ENCODE data around the gene UBTD2. TPM values are rescaled to one million over a fixed set of nuclear protein-coding genes. Genes with fewer than 3 reads are reported as not detected.

The UBTD2 gene
- polyA plus RNA-seq, 1 donor (not counting 4 experiments of a cell fraction or from before 2014, with no cell fraction given) = 16.2 TPM

- TF ChIP-seq EZH2 (IDR thresholded peaks at IDR 0.05; ENCODE audit: low read length) = no peak
- no peak for TF ChIP-seq CTCF (optimal IDR thresholded peaks at IDR 0.05 in 1 of 3, IDR thresholded peaks at IDR 0.05 in 1 of 3, conservative IDR thresholded peaks at IDR 0.05 in 1 of 3; ENCODE audit: extremely low read depth in 1 of 3, insufficient read depth in 2 of 3, low read length in 3 of 3)
- H3K9ac ChIP-seq (ENCODE audit: control insufficient read depth, extremely low read depth, insufficient read depth, low read length) = no peak overlapping the region
- FAIRE-seq = no peak
- H4K20me1 ChIP-seq (ENCODE audit: control insufficient read depth, extremely low read depth, insufficient read depth, low read length) = no peaks in the 10 kb centered on the region
- no peak overlapping the region for H3K27ac ChIP-seq (ENCODE audit: control insufficient read depth, insufficient read depth, low read length)
- no peak for DNase-seq (ENCODE audit: low read depth, low spot score)
- no peaks in the 10 kb centered on the region for H3K9me3 ChIP-seq (ENCODE audit: control insufficient read depth, low read depth, low read length)
- no peaks in the 10 kb centered on the region for H3K9me1 ChIP-seq (ENCODE audit: control insufficient read depth, extremely low read depth, insufficient read depth, low read length)
- H3K4me1 ChIP-seq (ENCODE audit: control insufficient read depth, extremely low read depth, insufficient read depth, low read length) = no peaks in the 10 kb centered on the region
- no peak overlapping the region for H2AFZ ChIP-seq (ENCODE audit: control insufficient read depth, low read length)
- no peaks in the 10 kb centered on the region for H3K27me3 ChIP-seq (ENCODE audit: control insufficient read depth, extremely low read depth, insufficient read depth, low read length)
- peaks cover 4% of the 10 kb centered on the region for H3K79me2 ChIP-seq (ENCODE audit: control insufficient read depth, insufficient read depth, low read length)
- no peak overlapping the region for H3K4me2 ChIP-seq (ENCODE audit: control insufficient read depth, extremely low read depth, insufficient read depth, low read depth, low read length)
- dilution Hi-C loops (cut with MboI; ENCODE audit: extremely low pct_ligation_motif_present, low sequenced_read_pairs) = no loop called here
- no peak overlapping the region for H3K4me3 ChIP-seq (ENCODE audit: control insufficient read depth in 2 of 3, extremely low read depth in 1 of 3, insufficient read depth in 2 of 3, low read depth in 1 of 3, low read length in 3 of 3)
- peaks cover 0 to 2% of the 10 kb centered on the region in 2 experiments for H3K36me3 ChIP-seq (ENCODE audit: control insufficient read depth in 2 of 2, extremely low read depth in 1 of 2, insufficient read depth in 2 of 2, low read length in 2 of 2)
These were observed 59.4 kb downstream of the UBTD2 start for GRCh38 chr5:172223901-172224873.

GRCh38 chr5:172219296-172219695 is 64.3 kb downstream of the UBTD2 start:
- TF ChIP-seq EZH2 (IDR thresholded peaks at IDR 0.05; ENCODE audit: low read length) (no peak), CTCF (optimal IDR thresholded peaks at IDR 0.05 in 1 of 3, IDR thresholded peaks at IDR 0.05 in 1 of 3, conservative IDR thresholded peaks at IDR 0.05 in 1 of 3; ENCODE audit: extremely low read depth in 1 of 3, insufficient read depth in 2 of 3, low read length in 3 of 3) (no peak)
- DNase-seq (ENCODE audit: low read depth, low spot score) = no peak
- Histone ChIP-seq H3K27me3 (ENCODE audit: control insufficient read depth, extremely low read depth, insufficient read depth, low read length) (no peaks in the 10 kb centered on the region), H2AFZ (ENCODE audit: control insufficient read depth, low read length) (no peak overlapping the region), H3K27ac (ENCODE audit: control insufficient read depth, insufficient read depth, low read length) (no peak overlapping the region), H3K36me3 (ENCODE audit: control insufficient read depth in 2 of 2, extremely low read depth in 1 of 2, insufficient read depth in 2 of 2, low read length in 2 of 2) (peaks cover 0 to 3% of the 10 kb centered on the region in 2 experiments), H3K4me2 (ENCODE audit: control insufficient read depth, extremely low read depth, insufficient read depth, low read depth, low read length) (no peak overlapping the region), H3K9me3 (ENCODE audit: control insufficient read depth, low read depth, low read length) (no peaks in the 10 kb centered on the region), H3K4me3 (ENCODE audit: control insufficient read depth in 2 of 3, extremely low read depth in 1 of 3, insufficient read depth in 2 of 3, low read depth in 1 of 3, low read length in 3 of 3) (no peak overlapping the region), H3K4me1 (ENCODE audit: control insufficient read depth, extremely low read depth, insufficient read depth, low read length) (no peaks in the 10 kb centered on the region), H3K79me2 (ENCODE audit: control insufficient read depth, insufficient read depth, low read length) (peaks cover 15% of the 10 kb centered on the region), H3K9ac (ENCODE audit: control insufficient read depth, extremely low read depth, insufficient read depth, low read length) (no peak overlapping the region), H4K20me1 (ENCODE audit: control insufficient read depth, extremely low read depth, insufficient read depth, low read length) (no peaks in the 10 kb centered on the region), H3K9me1 (ENCODE audit: control insufficient read depth, extremely low read depth, insufficient read depth, low read length) (no peaks in the 10 kb centered on the region)
- dilution Hi-C loops (cut with MboI; ENCODE audit: extremely low pct_ligation_motif_present, low sequenced_read_pairs) = no loop called here
- no peak for FAIRE-seq

Data from keratinocyte (primary cell).